Rectal smooth muscle tissue (tissue), 1 donor: ENCODE measurements around the gene SBK1.
A peak's percentile ranks its signal among the peaks of the same experiment; 100 is the strongest.

Experiments
- H3K27ac ChIP-seq: one replicate; pipeline ENCODE4 v1.7.0; 2013; ENCODE audit warnings: low read depth, low read length, inconsistent platforms
- H3K27me3 ChIP-seq: one replicate; pipeline ENCODE4 v1.7.0; 2013; ENCODE audit warnings: low read length; ENCODE audit not compliant: control insufficient read depth, insufficient read depth
- H3K36me3 ChIP-seq: one replicate; pipeline ENCODE4 v1.7.0; 2013; ENCODE audit warnings: low read length; ENCODE audit not compliant: control insufficient read depth, insufficient read depth
- H3K4me1 ChIP-seq: one replicate; pipeline ENCODE4 v1.7.0; 2013; ENCODE audit warnings: low read length; ENCODE audit not compliant: control insufficient read depth, insufficient read depth
- H3K4me3 ChIP-seq: one replicate; pipeline ENCODE4 v1.7.0; 2013; ENCODE audit warnings: low read length
- H3K9ac ChIP-seq: one replicate; pipeline ENCODE4 v1.7.0; 2013; ENCODE audit warnings: low read length

SBK1 gene

DNA sequence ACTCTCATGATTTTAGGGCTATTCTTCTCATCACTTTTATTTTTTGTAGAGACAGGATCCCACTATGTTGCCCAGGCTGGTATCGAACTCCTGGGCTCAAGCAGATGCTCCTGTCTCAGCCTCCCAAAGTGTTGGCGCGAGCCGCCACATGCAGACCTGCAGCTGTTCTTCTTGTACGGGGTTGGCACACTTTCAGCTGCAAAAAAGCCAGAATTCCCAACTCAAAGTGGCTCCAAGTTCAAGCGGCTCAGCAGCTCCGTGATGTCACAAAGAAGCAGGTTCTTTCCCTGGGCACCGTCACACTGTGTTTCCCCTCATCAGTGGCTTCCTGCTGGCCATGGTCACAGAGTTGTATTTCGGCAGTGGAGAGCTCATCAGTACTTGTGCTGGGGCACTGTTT, 6.7 kb upstream of the SBK1 start:
- no peak overlapping the region for H3K27ac ChIP-seq

DNA sequence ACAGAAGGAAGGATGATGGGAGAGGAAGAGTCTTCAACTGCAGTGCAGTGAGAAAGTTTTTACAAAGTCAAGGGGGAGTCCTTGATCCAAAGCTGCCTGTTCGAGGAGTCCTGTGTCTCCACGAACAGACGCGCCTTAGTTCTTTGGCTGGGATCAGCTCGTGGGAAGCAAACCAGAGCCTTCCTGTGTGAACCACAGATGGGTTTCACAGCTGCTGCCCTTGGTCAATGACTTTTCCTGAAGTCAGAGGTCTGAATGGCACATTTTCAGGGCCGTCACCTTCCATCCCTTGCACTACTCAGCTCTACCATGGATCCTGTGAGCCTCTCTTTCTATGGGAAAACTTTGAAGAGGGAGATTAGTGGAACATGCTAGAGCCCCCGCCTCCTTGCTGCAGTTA, 4.2 kb upstream of the SBK1 start:
- Histone ChIP-seq H3K4me1 (no peaks in the 10 kb centered on the region), H3K36me3 (no peaks in the 10 kb centered on the region), H3K4me3 (no peak overlapping the region), H3K27ac (no peak overlapping the region), H3K9ac (no peak overlapping the region), H3K27me3 (peaks cover 3% of the 10 kb centered on the region)

More for the DNA sequence above, 6.7 kb upstream of the SBK1 start:
- H3K9ac ChIP-seq: no peak overlapping the region
- no peaks in the 10 kb centered on the region for H3K4me1 ChIP-seq
- H3K36me3 ChIP-seq: no peaks in the 10 kb centered on the region
- no peak overlapping the region for H3K4me3 ChIP-seq
- no peaks in the 10 kb centered on the region for H3K27me3 ChIP-seq

GRCh38 chr16:28289048-28289447, 3.3 kb upstream of the SBK1 start:
- H3K36me3 ChIP-seq: no peaks in the 10 kb centered on the region
- H3K9ac ChIP-seq: no peak overlapping the region
- H3K4me3 ChIP-seq: no peak overlapping the region
- peaks cover 9% of the 10 kb centered on the region for H3K27me3 ChIP-seq
- H3K4me1 ChIP-seq: no peaks in the 10 kb centered on the region
- no peak overlapping the region for H3K27ac ChIP-seq

DNA sequence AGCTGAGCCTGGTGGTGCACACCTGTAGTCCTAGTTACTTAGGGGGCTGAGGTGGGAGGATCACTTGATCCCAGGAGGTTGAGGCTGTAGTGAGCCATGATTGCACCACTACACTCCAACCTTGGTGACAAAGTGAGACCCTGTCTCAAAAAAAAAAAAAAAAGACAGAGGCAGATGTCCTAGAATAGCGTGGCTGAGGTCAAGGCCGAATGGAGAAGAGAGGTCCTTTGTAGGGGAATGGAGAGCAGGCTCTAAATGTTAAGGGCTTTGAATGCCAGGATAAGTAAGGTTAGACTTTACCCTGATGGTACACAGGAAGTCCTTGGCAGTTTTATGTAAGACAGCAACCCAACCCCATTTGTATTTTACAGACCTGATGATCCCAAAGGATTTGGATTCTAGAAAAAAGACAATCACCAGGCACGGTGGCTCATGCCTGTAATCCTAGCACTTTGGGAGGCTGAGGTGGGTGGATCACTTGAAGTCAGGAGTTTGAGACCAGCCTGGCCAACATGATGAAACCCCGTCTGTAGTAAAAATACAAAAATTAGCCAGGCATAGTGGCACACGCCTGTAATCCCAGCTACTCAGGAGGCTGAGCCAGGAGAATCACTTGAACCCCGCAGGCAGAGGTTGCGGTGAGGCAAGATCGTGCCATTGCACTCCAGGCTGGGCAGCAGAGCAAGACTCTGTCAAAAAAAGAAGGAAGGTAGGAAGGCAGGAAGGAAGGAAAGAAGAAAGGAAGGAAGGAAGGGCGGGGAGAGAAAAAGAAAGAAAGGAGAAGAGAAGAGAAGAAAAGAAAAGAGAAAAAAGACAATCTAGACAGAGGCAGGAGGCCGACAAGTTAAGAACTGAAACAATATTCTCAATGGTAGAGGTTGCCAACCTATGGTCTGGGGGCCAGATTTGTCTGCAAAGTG, 2.1 kb upstream of the SBK1 start:
- Histone ChIP-seq H3K36me3 (no peaks in the 10 kb centered on the region), H3K4me3 (no peak overlapping the region), H3K4me1 (no peaks in the 10 kb centered on the region), H3K9ac (no peak overlapping the region), H3K27me3 (peaks cover 9% of the 10 kb centered on the region), H3K27ac (no peak overlapping the region)

DNA sequence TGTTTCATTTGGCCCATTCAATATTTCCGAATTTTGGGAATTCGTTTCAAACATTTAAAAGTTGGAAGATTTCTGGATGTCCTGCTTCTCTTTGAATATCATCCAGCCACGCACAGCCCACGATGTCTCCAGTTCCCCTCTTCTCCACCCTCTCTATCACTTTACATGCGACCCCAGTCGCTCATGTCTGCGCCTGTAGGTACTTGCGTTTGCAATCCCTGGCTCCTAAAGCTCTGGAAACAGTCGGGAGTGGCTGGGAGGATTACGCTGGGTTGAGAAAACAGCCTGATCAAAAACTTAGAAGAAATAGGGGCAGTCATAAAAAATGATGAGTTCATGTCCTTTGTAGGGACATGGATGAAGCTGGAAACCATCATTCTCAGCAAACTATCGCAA, 1.5 kb upstream of the SBK1 start:
- no peak overlapping the region for H3K27ac ChIP-seq
- no peaks in the 10 kb centered on the region for H3K36me3 ChIP-seq
- peaks cover 9% of the 10 kb centered on the region for H3K27me3 ChIP-seq
- no peak overlapping the region for H3K9ac ChIP-seq
- H3K4me3 ChIP-seq: no peak overlapping the region
- no peaks in the 10 kb centered on the region for H3K4me1 ChIP-seq

DNA sequence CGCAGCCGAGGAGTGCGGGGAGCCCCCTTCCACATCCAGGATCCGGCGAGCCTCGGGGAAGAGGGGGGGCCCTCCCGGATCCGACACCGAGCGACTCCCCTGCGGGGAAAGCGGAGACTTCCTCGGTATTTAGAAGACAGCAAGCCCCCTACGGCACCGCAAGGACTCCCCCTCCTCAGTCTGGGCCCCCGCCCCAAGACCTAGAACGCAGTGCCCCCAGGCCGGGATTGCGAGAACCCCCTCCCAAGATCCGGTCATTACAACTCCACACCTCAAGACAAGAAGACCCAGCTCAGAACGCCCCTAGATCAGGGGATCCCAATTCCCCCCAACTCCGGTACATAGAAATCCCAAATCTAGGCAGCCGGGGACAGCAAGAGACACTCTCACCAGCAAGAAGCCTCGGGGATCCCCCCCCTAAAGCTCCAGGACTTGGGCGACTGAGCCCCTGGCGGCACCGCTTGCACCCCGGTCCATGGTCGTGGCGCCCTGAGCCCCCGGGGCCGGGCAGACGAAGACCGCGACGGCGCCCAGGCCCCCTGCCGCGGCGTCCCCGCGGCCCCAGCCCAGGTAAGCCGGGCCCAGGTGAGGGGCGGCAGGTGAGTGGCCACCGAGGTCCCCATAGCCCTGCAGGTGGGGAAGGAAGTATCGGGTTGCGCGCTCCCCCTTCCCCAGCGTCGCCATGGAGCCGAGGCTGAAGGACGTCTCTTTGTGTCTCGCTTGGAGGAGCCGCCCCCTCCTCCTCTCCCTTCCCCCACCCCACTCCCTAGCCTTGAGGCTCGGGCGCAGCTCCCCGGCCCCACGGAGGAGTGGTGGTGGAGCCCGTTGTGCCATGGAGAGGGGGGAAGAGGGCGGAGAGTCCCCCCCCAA, 641 bp downstream of the SBK1 start:
- H3K36me3 ChIP-seq: no peaks in the 10 kb centered on the region
- H3K4me3 ChIP-seq: peak overlapping the region; percentile 54
- no peak overlapping the region for H3K27ac ChIP-seq
- H3K27me3 ChIP-seq: peaks cover 9% of the 10 kb centered on the region
- H3K9ac ChIP-seq: no peak overlapping the region
- no peaks in the 10 kb centered on the region for H3K4me1 ChIP-seq

DNA sequence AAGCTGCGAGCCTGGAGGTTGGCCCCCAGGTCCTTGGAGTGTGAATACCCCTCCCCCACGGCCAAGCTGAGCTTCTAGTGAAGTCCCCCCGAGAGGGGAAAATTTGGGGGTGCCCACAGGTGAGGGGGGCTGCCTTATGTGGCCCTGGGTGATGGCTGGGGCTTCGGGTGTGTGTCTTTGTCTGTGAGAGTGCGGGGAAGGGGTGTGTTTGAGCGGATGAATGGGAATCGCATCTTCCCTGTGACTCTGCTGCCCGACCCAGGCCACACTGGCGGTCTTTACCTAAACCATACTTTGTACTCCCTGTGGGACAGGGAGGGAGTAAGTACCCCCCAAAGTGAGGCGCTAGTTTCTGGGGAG, 1.3 kb downstream of the SBK1 start:
- no peaks in the 10 kb centered on the region for H3K4me1 ChIP-seq

GRCh38 chr16:28294201-28294600, 1.9 kb downstream of the SBK1 start:
- H3K9ac ChIP-seq: no peak overlapping the region
- H3K4me3 ChIP-seq: no peak overlapping the region
- H3K27ac ChIP-seq: no peak overlapping the region

More for the DNA sequence above, 1.3 kb downstream of the SBK1 start:
- Histone ChIP-seq H3K27ac (no peak overlapping the region), H3K4me3 (no peak overlapping the region), H3K27me3 (peaks cover 9% of the 10 kb centered on the region), H3K9ac (no peak overlapping the region), H3K36me3 (no peaks in the 10 kb centered on the region)

GRCh38 chr16:28295276-28295675, 3.0 kb downstream of the SBK1 start:
- H3K27ac ChIP-seq: no peak overlapping the region

More at GRCh38 chr16:28294201-28294600, 1.9 kb downstream of the SBK1 start:
- H3K27me3 ChIP-seq: peaks cover 9% of the 10 kb centered on the region
- H3K36me3 ChIP-seq: no peaks in the 10 kb centered on the region
- H3K4me1 ChIP-seq: no peaks in the 10 kb centered on the region

DNA sequence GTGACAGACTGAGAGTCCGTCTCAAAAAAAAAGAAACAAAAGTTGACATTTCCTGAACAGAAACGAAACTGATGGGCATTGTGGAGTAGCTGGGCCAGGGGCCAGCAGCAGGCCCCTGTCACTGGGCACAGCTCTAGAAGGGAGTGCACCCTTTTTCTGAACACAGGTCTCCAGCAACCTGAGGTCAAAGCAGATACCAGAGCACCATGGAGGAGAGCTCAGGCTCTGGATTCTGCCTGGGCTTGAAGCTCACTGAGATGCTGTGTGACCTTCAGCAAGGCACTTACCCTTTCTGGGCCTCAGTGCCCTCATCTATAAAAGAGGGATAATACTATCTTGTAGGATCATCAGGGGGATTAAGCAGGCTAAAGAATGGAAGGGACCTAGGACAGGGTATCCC, 5.0 kb downstream of the SBK1 start:
- H3K27ac ChIP-seq: no peak overlapping the region
- no peaks in the 10 kb centered on the region for H3K4me1 ChIP-seq
- H3K36me3 ChIP-seq: no peaks in the 10 kb centered on the region
- no peak overlapping the region for H3K9ac ChIP-seq
- no peak overlapping the region for H3K4me3 ChIP-seq
- H3K27me3 ChIP-seq: peaks cover 9% of the 10 kb centered on the region

More at GRCh38 chr16:28295276-28295675, 3.0 kb downstream of the SBK1 start:
- no peak overlapping the region for H3K4me3 ChIP-seq
- H3K27me3 ChIP-seq: peaks cover 9% of the 10 kb centered on the region
- H3K4me1 ChIP-seq: no peaks in the 10 kb centered on the region
- no peaks in the 10 kb centered on the region for H3K36me3 ChIP-seq
- no peak overlapping the region for H3K9ac ChIP-seq

DNA sequence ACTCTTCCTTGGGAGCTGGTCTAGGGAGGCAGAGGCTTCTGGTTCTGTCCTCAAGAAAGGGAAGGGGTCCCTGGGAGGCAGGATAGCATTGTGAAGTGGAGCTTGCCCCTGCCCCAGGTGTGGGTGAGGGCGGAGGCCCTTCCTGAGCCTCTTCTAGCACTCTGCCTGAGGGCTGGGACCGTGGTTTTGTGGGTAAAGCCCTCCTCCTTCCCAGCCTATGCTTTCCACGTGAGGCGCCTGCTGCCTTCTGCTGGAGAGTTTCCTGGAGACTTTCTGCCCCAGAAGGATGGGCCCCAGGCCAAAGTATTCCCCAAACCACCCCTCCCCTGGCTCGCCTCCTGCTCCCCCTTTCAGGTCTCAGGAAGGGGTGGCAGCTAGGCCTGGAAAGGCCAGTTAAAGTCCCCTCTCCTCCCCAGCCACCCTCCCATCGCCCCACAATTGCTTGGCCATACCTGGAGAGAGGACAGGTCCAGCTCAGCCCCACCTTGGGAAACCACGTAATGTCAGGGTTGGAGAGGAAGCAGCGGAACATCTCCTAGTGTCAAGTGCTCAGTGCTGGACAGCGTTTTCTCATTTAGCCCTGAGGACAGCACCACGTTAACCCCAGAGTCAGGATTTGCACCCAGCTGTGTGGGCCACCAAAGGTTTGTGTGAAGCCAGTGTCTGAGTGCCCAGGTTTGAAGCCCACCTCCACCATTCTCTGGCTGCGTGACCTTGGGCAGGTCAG, 5.6 kb downstream of the SBK1 start:
- Histone ChIP-seq H3K9ac (no peak overlapping the region), H3K4me1 (no peaks in the 10 kb centered on the region), H3K27ac (no peak overlapping the region), H3K4me3 (no peak overlapping the region), H3K27me3 (peaks cover 6% of the 10 kb centered on the region), H3K36me3 (no peaks in the 10 kb centered on the region)

DNA sequence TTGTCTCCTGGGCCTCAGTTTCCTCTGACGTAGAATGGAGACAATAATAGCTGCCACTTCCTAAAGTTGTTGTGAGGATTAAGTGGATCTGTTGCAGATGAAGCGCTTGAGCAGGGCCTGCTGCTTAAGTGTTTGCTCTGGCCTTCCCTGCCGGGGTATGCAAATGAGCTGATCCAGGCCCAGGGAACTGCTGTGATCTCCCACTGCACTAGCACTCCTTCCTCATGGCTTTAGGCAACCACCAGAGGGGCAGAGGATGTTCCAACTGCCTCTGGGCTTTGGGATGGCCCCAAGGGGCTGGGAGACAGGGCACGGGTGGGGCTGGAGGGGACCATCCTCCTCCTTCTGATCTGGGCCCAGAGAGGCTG, 6.2 kb downstream of the SBK1 start:
- no peak overlapping the region for H3K4me3 ChIP-seq
- no peaks in the 10 kb centered on the region for H3K4me1 ChIP-seq
- H3K27ac ChIP-seq: no peak overlapping the region
- H3K27me3 ChIP-seq: peaks cover 5% of the 10 kb centered on the region
- no peak overlapping the region for H3K9ac ChIP-seq
- H3K36me3 ChIP-seq: no peaks in the 10 kb centered on the region
